Activated CD4-positive, CD25-positive, alpha-beta regulatory T cell treated with anti-CD3 and anti-CD28 coated beads, Interleukin-2, amount 50 U/mL, for 24 hours (primary cell): ENCODE measurements around the gene CLNK.
A peak's percentile ranks its signal among the peaks of the same experiment; 100 is the strongest.
"Not testable (repeated sequence)": the region's sequence is repeated elsewhere in the genome, so short reads cannot be mapped to it uniquely, and the experiment has no call there.

ENCODE experiments used
- ATAC-seq, 2 donors: fragments of 150-1000 bp; cut with Tn5 transposase; one replicate each; pipeline ENCODE4 v1.10.0; 2021; ENCODE audit warnings: mild to moderate bottlenecking in 1 of 2, moderate library complexity in 1 of 2

The CLNK gene

DNA sequence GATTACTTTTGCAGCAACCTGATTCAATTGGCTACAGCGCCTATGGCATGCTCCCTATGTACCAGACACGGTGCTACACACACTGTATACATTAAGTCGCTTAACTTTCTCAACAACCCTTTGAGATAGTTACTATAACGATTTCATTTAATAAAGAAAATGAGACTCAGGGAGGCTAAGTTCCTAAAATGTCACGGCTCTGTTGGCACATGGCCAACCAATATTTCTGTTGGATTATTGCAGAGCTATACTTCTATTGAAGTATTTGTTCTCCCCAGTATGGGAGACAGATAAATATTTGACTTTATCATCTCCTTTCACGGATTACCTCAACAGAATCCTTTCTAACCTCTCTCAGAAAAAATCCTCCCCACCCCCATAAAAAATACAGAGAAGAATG, 25.3 kb downstream of the CLNK start:
- no peak for ATAC-seq

DNA sequence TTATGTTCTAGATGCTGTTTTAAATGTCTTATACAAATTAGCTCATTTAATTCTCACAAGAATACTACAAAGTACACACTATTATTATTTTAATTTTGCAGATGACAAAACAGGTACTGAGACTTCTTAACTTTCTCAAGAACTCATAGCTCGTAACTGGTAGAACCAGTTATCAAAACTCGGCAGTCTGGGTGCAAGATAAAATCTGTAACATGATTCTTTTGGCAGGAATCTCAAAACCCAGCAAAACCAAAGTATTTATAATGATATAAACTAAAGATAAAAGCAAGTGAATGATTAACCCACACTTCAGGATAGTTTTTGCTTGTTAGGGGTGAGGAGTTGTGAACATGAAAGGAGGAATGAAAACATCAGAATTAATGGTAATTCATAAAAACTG, 27.6 kb downstream of the CLNK start:
- ATAC-seq = no peak

DNA sequence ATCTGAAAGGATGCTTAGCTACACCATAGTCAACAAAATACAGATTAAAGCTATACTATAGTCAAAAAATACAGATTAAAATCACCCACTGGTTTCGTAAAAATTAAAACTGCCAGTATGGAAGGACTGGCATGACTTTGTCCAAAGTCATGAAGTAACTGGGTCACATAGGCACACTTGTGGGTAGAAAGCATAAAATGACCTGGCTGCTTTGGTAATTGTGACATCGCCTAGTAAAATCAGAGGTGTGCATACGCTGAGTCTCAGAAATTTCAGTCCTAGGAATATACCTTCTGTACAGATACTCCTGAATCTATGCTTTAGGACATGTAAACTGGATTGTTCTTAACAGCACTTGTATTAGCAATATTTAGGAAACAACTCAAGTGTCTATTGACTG, 28.1 kb downstream of the CLNK start:
- peak; percentile 49 to 51 for ATAC-seq

DNA sequence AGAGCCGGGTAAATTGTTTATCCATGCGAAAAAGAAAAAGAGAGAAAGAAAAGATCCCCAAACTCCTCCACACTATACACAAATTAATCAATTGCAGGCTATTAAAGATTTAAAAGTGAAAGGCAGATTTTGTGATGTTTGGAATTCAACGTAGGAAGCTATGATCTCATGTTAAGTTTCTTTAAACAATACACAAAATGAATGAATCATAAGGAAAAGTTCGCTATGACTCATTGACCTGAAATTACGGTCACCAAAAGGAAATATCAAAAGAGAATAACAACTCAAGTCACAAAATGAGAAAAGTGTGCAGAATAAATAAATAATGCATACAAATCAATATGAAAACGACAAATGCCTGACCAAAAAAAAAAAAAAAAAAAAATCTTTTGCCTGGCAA, 28.6 kb downstream of the CLNK start:
- peak in 1 of 2 donors; percentile 49 for ATAC-seq

DNA sequence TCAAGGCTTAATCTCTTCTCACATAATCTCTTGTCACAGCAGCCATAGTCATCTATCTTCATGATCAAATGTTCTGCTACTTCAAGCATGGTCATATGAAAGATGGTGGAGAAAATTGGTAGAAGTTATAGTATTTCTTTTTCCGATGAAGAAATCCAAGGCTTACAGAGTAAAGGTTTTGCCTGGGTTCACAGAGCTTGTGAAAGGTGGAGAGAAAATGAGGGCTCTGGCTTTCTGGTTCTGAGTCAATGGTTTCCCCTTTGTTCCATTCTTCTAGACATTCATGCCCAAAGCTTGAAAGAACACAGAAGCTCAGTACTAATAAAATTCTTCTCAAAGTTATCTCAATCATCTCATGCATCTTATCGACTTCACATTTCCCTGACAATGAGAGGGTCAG, 36.1 kb downstream of the CLNK start:
- ATAC-seq = no peak

DNA sequence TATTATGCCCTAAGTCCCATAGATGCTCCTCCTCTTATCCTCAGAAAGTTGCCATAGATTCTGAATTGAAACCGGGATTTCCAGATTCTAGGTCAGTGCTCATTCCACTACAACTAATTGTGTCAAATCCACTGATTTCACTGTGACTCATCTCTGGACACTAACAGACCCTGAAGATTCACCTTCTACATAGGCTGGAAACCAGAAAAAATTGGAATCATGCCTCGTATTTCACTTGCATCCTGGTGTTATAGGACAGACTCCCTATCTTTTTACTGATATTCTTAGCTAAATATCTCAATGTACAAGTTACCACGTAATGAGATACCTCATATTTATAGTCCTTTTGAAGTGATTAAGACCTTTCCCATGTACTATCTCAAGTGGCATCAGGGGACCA, 36.7 kb downstream of the CLNK start:
- no peak for ATAC-seq

DNA sequence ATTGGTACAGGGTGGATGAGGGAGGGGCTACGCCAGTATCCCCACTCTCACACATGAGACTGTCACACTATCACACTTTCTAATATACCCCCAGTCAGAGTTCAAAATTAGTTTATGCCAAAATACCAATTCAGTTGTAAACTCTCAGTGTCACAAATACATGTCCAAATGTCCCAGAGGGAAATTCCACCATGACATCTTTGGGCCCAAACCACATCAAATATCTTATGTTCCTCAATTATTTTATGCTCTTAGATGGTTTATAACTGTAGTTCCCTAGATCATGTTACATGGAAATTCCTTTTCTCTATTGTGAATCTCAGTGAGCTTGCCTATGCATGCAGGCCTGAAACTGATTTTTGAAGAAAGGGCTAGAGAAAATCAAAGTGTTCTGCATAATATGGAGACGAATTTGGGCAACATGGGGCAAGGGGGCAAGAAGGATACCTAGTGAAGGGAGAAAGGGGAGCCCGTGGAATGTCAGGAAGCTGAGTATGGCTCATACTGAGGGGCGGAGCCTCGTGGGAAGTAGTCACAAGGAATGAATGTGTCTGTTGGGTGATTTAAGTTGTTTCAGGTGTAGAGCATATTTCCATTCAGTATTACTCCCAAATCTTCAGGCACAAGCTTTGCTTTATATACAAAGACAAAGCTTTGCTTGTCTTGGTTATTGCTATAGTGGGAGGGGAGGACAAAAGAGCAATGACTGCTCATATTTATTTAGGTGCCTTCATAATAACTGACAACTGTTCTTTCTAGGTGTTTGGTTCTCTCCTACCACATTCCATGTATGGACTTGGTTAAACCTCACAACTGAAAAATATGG, 40.8 kb downstream of the CLNK start:
- no peak for ATAC-seq

DNA sequence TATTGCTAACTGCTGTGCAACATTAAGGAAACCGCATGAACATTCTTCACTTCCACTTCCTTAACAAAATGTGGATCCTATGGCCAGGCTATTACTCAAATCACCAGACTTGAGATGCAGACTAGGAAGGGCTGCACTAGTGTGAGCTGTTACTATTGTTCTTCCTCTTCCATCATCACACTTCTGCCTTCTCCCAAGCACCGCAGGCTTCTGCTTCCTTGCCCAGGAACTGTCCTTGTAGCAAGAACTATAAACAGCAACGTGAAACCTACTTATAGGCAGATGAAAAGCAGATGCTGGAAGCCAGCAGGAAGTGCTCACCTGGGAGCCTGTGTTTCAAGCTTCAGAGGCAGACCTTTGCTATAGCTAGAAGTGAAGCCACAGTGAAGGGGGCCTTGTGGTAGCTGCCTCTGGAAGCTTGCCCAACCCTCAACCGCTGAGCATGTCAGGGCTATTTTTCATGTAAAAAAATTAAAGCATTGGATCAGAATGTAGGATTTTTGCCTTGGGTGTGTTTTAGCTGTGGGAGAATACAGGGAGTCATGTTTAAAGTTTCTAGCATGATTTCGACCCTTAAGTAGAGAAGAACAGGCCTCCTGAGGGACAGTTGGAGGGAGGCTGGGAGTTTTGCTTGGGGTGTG, 43.9 kb downstream of the CLNK start:
- no peak for ATAC-seq

DNA sequence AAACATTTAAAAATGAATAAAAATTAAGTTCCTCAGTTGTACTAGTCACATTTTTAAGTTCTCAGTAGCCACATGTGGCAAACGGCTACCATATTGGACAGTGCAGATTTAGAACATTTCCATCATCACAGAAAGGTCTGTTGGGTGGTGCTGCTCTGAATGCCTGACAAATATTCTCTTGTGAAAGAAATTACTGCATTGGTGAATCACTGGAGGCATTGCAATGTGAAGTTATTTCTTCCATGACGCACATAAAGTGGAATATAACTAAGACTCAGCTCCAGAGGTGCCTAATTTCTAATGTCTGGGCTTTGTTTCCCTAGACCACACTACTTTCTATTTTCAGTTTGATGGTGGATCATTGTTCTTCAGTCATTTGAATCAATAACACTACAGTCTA, 44.9 kb downstream of the CLNK start:
- ATAC-seq = no peak

DNA sequence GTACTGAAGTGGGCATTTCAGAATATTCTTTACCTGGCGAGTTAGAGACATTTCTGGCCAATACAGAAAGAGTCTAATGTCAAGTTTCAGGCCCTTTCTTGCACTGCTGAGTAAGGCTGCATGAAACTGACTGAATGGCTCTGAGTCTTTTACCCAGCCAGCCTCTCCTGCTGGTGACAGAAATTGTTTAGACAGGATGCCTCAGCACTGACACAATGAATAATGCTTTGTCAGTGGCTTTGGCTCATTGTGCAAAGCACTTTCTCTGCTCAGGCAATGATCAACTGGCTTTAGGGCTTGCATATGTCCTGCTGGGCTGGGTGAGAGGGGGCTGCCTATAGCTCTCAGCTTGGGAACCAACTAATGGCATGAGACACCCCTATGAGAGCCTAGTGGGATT, 45.5 kb downstream of the CLNK start:
- ATAC-seq = no peak

DNA sequence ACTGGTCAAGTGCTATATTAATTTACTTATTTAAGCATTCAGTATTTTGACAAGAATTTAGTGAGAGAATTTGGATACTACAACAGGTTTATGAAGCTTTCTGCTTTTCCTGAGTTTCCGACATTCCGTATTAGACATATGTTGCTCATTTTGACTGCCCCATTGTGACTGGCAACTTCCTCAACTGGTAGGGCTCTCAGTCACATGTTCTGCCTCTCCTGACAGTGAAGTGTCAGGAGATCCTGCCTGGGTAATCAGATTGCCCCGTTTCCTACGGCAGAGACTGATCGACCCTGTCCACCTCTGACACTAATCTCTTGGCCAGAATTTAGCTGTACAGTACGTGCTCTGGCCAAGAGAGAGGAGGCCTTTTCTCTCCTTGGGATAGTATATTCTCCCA, 49.5 kb downstream of the CLNK start:
- ATAC-seq = no peak

DNA sequence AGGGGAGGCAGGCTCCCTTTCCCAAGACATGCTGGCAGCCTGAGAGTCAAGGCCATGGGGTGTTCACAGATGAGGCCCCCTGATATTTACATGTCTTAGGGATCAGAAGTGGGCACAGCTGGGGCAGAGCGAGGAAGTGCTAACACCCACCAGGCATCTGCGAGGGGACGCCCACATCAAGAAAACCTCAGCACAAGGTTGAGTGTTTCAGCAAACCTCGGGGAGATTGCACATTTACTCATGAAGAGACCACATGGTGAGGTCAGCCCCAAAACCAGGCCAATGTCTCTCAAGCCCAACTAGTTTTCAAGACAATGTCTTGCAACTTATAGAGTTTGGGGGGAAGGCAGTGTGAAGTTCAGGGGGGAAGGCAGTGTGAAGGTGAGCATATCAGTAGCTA, 55.2 kb downstream of the CLNK start:
- no peak for ATAC-seq

DNA sequence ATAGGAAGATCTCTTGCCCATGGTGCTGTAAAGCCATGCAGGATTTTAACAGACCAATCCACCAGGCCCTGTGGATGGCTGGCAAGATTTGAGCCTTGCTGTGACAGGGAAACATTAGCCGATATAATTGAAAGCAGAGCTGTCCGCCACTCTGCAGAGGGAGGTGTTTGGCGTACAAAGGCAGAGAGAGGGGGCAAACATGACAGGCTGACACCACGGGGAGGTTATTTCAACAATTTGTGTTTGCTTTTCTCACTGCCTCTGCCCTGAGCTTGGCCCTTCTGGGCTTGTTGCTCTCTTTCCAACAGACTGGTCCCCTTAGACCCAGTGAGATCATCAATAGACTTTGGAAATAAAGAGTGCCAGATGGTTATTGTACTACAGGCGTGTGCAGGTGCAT, 59.4 kb downstream of the CLNK start:
- ATAC-seq = no peak

DNA sequence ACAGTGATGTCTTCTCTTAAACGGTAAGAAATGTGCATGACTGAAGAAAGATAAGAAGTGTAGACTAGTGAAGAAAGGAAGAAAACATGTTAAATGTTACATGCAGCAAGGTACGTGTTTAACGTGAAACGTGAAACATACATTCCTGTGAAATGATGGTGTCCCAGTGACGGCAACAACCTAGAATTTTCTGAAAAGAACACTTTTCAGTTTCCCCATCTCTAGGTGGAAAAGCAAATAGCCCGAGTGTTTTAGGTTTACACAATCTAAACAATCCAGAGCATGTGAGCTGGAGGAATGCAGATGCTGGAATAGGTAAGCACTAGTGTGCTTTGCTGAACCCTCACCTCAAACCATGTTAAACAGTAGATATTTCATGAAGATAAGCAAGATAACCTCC, 60.7 kb downstream of the CLNK start:
- ATAC-seq = no peak

DNA sequence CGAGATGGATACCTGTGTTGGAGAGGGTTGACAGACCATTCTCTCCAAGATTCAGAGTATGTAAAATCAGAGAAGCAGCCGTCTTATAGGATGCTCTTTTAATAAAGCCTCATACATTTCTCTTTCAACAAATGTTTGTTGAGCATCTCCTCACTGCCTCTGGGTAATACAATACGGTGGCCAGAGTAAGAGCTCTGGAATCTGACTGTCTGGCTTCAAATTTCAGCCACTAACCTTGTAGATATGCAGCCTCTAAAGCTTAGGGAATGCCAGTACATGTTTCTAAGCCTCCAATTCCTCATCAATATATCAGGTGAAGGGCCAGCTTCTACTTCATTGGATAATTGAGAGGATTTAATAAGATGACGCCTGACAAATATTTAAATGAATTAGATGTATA, 61.3 kb downstream of the CLNK start:
- ATAC-seq = no peak

DNA sequence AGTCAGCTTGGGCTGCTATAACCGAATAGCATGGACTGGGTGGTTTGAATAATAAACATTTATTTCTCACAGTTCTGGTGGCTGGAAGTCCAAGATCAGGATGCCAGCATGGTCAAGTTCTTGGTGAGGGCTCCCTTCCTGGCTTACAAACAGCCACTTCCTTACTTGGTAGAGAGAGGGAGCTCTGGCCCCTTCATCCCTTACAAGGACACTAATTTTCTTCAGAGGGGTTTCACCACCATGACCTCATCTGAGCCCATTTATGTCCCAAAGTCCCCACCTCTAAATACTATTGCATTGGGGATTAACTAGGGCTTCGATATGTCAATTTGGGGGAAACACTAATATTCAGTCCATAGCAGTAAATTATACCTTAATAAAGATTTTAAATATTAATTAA, 61.8 kb downstream of the CLNK start:
- no peak for ATAC-seq

DNA sequence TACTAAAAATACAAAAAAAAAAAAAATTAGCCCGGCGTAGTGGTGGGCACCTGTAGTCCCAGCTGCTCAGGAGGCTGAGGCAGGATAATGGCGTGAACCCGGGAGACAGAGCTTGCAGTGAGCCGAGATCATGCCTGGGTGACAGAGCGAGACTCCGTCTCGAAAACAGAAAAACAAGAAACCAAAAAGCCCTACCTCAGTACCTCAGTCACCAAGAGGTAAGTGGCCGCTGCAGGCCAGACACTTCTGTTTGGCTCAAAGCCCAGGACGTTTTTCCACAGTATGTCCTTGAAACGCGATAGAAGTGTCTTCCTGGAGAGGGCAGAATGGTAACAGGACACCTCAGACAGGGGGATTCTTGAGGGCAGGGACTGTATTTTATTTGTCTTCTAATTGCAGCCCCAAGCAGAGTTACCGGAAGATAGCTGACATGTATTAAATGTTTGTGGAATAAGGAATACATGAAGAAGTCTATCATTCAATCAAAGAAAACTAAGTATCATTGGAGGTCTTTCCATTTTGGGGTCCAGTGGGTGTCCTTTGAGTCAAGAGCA, 63.6 kb downstream of the CLNK start:
- ATAC-seq = no peak

DNA sequence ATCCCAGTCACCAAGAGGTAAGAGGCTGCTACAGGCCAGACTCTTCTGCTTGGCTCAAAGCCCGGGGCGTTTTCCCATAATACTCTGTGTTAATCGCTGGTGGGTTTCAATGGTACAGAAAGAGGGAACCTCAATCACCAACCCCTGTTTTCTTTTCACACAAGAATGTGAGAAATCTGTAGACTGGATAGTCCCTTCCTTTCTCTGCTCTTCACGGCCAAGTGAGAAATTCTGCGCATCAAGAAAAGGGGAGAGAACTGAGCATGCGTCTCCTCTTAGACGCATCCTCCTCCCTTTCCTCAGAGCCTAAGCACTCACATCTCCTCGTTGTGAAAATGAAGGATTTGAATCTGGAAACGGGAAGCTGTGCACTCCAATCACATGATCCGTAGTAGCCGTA, 64.7 kb downstream of the CLNK start:
- no peak for ATAC-seq

DNA sequence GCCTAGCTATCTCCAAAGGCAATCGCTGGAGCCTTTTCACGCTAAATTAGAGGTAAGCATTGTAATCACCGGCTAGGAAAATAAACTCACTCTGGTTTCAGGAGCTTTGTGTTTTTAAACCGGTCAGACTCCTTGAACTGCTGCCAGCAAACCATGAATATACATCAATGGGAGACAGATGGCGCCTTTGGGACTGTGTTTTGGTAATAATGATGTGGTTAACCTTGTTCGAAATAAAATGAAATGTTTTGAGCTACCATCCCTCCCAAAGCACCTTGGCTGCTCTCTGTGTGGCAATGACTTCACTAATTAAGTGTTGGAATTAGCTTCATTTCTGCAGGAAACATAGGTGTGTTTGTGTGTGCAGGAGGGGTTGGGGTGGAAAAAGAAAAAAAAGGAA, 65.3 kb downstream of the CLNK start:
- ATAC-seq = no peak

DNA sequence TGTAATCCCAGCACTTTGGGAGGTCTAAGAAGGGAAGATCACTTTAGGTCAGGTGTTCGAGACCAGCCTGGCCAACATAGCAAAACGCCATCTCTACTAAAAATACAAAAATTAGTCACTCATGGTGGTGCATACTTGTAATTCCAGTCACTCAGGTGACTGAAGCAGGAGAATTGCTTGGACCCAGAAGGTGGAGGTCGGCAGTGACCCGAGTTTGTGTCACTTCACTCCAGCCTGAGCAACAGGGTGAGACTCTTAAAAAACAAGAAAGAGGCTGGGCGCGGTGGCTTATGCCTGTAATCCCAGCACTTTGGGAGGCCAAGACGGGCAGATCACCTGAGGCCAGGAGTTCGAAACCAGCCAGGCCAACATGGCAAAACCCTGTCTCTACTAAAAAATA, 69.6 kb downstream of the CLNK start:
- ATAC-seq = not testable (repeated sequence)

DNA sequence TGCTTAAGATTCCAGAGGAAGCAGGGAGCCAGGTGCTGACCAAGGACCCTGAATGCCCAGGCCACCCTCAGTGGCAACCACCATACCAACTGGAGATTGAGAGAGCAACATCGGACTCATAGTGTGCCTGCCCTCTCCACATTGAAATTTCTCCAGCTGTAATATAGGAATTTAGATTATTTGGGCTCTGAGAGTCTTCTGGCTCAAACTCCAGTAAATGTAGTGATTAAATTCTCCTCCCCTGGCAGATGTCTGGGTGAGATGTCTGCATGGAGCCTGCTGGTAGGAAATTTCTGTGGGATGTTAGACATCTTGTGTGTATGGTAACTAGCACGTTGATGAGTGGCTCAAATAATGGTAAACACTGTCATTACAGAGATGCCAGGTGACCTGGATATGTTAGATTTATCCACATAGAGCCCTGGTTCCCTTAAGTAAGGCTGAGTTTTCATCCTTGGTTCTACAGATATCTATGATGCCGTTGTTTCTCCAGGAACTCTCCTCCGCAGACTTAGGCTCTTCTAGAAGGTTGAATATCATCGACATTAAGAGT, 70.6 kb downstream of the CLNK start:
- no peak for ATAC-seq

DNA sequence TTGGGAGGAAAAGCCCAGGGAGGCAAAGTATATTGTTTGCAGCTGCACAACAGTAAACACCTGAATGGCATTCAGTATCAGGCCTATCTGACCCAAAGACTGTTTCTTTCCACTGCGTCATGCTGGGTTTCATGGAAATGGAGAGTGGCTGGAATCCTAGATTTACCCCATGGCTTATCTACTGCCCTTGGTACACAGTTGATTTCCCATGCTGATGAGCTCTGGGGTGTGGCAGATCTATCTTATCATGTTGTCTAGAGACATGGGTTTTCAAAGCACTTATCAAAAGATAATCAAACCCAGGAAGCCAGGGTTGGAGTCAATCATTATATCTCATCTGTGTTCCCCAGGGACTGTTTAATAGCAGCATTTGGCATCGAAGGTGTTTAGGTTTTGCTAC, 72.1 kb downstream of the CLNK start:
- no peak for ATAC-seq

DNA sequence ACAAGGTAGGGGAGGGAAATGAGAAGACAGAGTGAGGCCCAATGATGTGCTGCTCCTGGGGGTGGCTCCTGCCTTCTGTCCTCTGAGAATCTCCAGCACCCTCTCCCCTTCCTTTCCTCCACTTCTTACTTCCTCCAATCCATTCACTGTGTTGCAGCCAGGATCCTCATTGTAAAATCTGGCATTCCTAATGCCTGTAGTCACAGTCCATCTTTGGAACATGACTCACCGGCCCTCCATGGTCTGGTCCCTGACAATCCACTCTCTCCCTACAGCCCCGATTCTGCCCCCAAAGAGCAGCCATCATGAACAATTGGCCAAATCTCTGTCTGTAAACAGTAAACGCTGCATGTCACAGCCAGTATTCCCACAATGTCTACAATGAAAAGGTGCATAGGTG, 72.9 kb downstream of the CLNK start:
- no peak for ATAC-seq
